A673 (cell line): ENCODE data around the gene VPS4B. TPM values are rescaled to one million over a fixed set of nuclear protein-coding genes. Genes with fewer than 3 reads are reported as not detected.

Source experiments
- BruUV-seq: library from RNA; stranded (reverse); fragments of 400-500 nt; replicated peaks from 2 replicates; lab custom pipeline; 2021; lab: Mats Ljungman, UMichigan
- CTCF ChIA-PET: fragments of 300-600 bp; sonication (Branson Sonifier 250); formaldehyde crosslinking; loops from one replicate; lab custom pipeline; 2022; ENCODE audit warnings: antibody characterized with exemption; lab: Charles Lee
- POLR2A ChIA-PET: fragments of 300-600 bp; sonication (Branson Sonifier 250); formaldehyde crosslinking; loops from one replicate; lab custom pipeline; 2022; ENCODE audit warnings: antibody characterized with exemption; ENCODE audit not compliant: low non-redundant PET; lab: Charles Lee
- DNase-seq: peaks from one replicate; pipeline ENCODE4 v3.0.0-alpha.2; 2015; ENCODE audit warnings: low spot score
- H3K27ac ChIP-seq: fragments of 200-600 bp; sonication (generic); 2 replicates; pipeline ENCODE4 v1.5.1; 2016; ENCODE audit warnings: mixed run types, low read depth, mild to moderate bottlenecking, mixed read lengths, antibody characterized with exemption, low read length; ENCODE audit not compliant: poor library complexity, severe bottlenecking
- H3K27me3 ChIP-seq: fragments of 200-600 bp; sonication (generic); replicated peaks from 2 replicates; pipeline ENCODE4 v1.6.1; 2017; ENCODE audit warnings: mixed run types, low read depth, mild to moderate bottlenecking, mixed read lengths, antibody characterized with exemption, low read length; ENCODE audit not compliant: insufficient read depth, poor library complexity
- H3K36me3 ChIP-seq: fragments of 200-600 bp; sonication (generic); 2 replicates; pipeline ENCODE4 v1.6.1; 2016; ENCODE audit warnings: mixed run types, mild to moderate bottlenecking, mixed read lengths, antibody characterized with exemption, low read length; ENCODE audit not compliant: insufficient read depth, poor library complexity, severe bottlenecking
- H3K4me1 ChIP-seq: fragments of 200-600 bp; sonication (generic); 2 replicates; pipeline ENCODE4 v1.6.1; 2017; ENCODE audit warnings: mixed run types, mild to moderate bottlenecking, mixed read lengths, antibody characterized with exemption, low read length; ENCODE audit not compliant: insufficient read depth, poor library complexity, severe bottlenecking
- H3K4me3 ChIP-seq: fragments of 200-600 bp; sonication (generic); 2 replicates; pipeline ENCODE4 v1.5.1; 2016; ENCODE audit warnings: low read depth, mixed run types, mild to moderate bottlenecking, mixed read lengths, low read length; ENCODE audit not compliant: poor library complexity, severe bottlenecking
- H3K9me3 ChIP-seq: fragments of 200-600 bp; sonication (generic); 2 replicates; pipeline ENCODE4 v1.6.1; 2016; ENCODE audit warnings: mixed run types, low read depth, mild to moderate bottlenecking, mixed read lengths, antibody characterized with exemption, low read length; ENCODE audit not compliant: poor library complexity, severe bottlenecking
- CTCF ChIP-seq: fragments of 300-800, 200-600 bp; sonication (generic); conservative IDR thresholded peaks from 2 replicates; pipeline ENCODE4 v1.5.1; 2017; ENCODE audit warnings: low read depth, mild to moderate bottlenecking, antibody characterized with exemption, low read length, moderate library complexity, mixed read lengths
- EZH2 ChIP-seq: fragments of 200-600 bp; sonication (generic); IDR thresholded peaks from 2 replicates; pipeline ENCODE4 v1.6.1; 2017; ENCODE audit warnings: borderline replicate concordance, low read depth, mild to moderate bottlenecking, mixed read lengths, antibody characterized with exemption, low read length; ENCODE audit not compliant: poor library complexity, severe bottlenecking
- intact Hi-C: fragments of 100-400 bp; cut with micrococcal nuclease; formaldehyde crosslinking; loops from one replicate; pipeline ENCODE4 v1.10.0; 2022; ENCODE audit not compliant: unreplicated experiment
- total RNA-seq: library from RNA; stranded (reverse); gene quantifications from 2 replicates; pipeline ENCODE4 v1.2.3, GENCODE V29; 2021

The VPS4B gene
- total RNA-seq, 1 experiment from 2014 or later: 94.8 TPM

- intact Hi-C loops: no loop called here
- Histone ChIP-seq H3K4me3 (peak within 1 kb of the TSS; percentile 96), H3K27me3 (no peaks in the 10 kb centered on the region), H3K4me1 (peaks cover 12% of the 10 kb centered on the region), H3K36me3 (peaks cover 39% of the 10 kb centered on the region), H3K9me3 (peaks cover 23% of the 10 kb centered on the region), H3K27ac (peak within 1 kb of the TSS; percentile 99)
- POLR2A ChIA-PET: interaction anchor here (0.6 to 0.7 kb wide), 3 partner anchors 283 to 509 kb away, joined by 3 to 9 read pairs (median 3); no protein-coding TSS in a partner anchor
- no TSS peak for BruUV-seq
- DNase-seq: peak; percentile 99
- no peak for TF ChIP-seq EZH2
- no peak for TF ChIP-seq CTCF
- CTCF ChIA-PET: no interaction called here
Observed at GRCh38 chr18:63367053-63367953, 55.0 kb downstream of the VPS4B start, which contains the start of gene KDSR. Gene KDSR, minus strand, starts transcription at chr18:63367206. Its CDS starts 88 bp downstream, at chr18:63367118.

- Histone ChIP-seq H3K4me3 (peak overlapping the region; percentile 96), H3K36me3 (peaks cover 47% of the 10 kb centered on the region), H3K27ac (peak overlapping the region; percentile 99), H3K4me1 (peaks cover 13% of the 10 kb centered on the region), H3K27me3 (no peaks in the 10 kb centered on the region), H3K9me3 (peaks cover 14% of the 10 kb centered on the region)
- POLR2A ChIA-PET: no interaction called here
- TF ChIP-seq CTCF: no peak
- TF ChIP-seq EZH2: no peak
- peak; percentile 70 for DNase-seq
- intact Hi-C loops: no loop called here
- no TSS peak for BruUV-seq
- CTCF ChIA-PET: interaction anchor here (0.9 kb wide), 1 partner anchor 43 kb away, joined by 4 read pairs; no protein-coding TSS in a partner anchor
Observed at GRCh38 chr18:63366213-63367052, 55.8 kb downstream of the VPS4B start.

- CTCF ChIA-PET: interaction anchor here (0.9 kb wide), 1 partner anchor 42 kb away, joined by 4 read pairs; no protein-coding TSS in a partner anchor
- peak; percentile 61 for DNase-seq
- intact Hi-C loops: no loop called here
- no peaks in the 10 kb centered on the region for H3K27me3 ChIP-seq
- POLR2A ChIA-PET: no interaction called here
- BruUV-seq: no TSS peak
- H3K4me3 ChIP-seq: peak overlapping the region; percentile 96
- TF ChIP-seq EZH2: no peak
- no peak for TF ChIP-seq CTCF
- H3K36me3 ChIP-seq: peaks cover 52% of the 10 kb centered on the region
- peaks cover 14% of the 10 kb centered on the region for H3K9me3 ChIP-seq
- H3K4me1 ChIP-seq: peaks cover 13% of the 10 kb centered on the region
- H3K27ac ChIP-seq: peak overlapping the region; percentile 99
Observed at GRCh38 chr18:63365876-63366212, 56.4 kb downstream of the VPS4B start.
